Calu3 (cell line): Measurements from ENCODE around the gene SLC1A2. TPM values are rescaled to one million over a fixed set of nuclear protein-coding genes. Genes with fewer than 3 reads are reported as not detected.

Source experiments
- BruUV-seq: library from RNA; stranded (reverse); fragments of 400-500 nt; replicated peaks from 2 replicates; lab custom pipeline; 2021; lab: Mats Ljungman, UMichigan
- CTCF ChIA-PET: fragments of 300-600 bp; sonication (Branson Sonifier 250); formaldehyde crosslinking; loops from one replicate; lab custom pipeline; 2022; ENCODE audit warnings: antibody characterized with exemption; lab: Charles Lee
- DNase-seq: peaks from one replicate; pipeline ENCODE4 v3.0.0; 2022
- H3K27ac Mint-ChIP-seq: one replicate; pipeline ENCODE4 v1.8.0; 2022; ENCODE audit warnings: mixed read lengths; ENCODE audit not compliant: unreplicated experiment
- H3K27me3 Mint-ChIP-seq: one replicate; pipeline ENCODE4 v1.8.0; 2022; ENCODE audit warnings: mixed read lengths; ENCODE audit not compliant: unreplicated experiment
- H3K36me3 Mint-ChIP-seq: one replicate; pipeline ENCODE4 v1.8.0; 2022; ENCODE audit warnings: mild to moderate bottlenecking, moderate library complexity, mixed read lengths; ENCODE audit not compliant: insufficient read depth, unreplicated experiment
- H3K4me1 Mint-ChIP-seq: one replicate; pipeline ENCODE4 v1.8.0; 2022; ENCODE audit warnings: mild to moderate bottlenecking, low read depth, mixed read lengths; ENCODE audit not compliant: unreplicated experiment
- H3K4me3 Mint-ChIP-seq: one replicate; pipeline ENCODE4 v1.8.0; 2022; ENCODE audit warnings: mild to moderate bottlenecking, low read depth, moderate library complexity, mixed read lengths; ENCODE audit not compliant: unreplicated experiment
- H3K9me3 Mint-ChIP-seq: one replicate; pipeline ENCODE4 v1.8.0; 2022; ENCODE audit warnings: low read depth, mixed read lengths; ENCODE audit not compliant: unreplicated experiment
- CTCF ChIP-seq: fragments of 200-600 bp; IDR thresholded peaks from one replicate; pipeline ENCODE4 v1.8.0; 2022; ENCODE audit warnings: antibody characterized with exemption; ENCODE audit not compliant: unreplicated experiment
- intact Hi-C: fragments of 100-400 bp; cut with micrococcal nuclease; formaldehyde crosslinking; loops from one replicate; pipeline ENCODE4 v1.10.0; 2022; ENCODE audit not compliant: unreplicated experiment
- total RNA-seq: library from RNA; stranded (reverse); gene quantifications from 2 replicates; pipeline ENCODE4 v1.2.3, GENCODE V29; 2022

Gene SLC1A2
- total RNA-seq, 1 experiment from 2014 or later, result 0.40 TPM

DNA sequence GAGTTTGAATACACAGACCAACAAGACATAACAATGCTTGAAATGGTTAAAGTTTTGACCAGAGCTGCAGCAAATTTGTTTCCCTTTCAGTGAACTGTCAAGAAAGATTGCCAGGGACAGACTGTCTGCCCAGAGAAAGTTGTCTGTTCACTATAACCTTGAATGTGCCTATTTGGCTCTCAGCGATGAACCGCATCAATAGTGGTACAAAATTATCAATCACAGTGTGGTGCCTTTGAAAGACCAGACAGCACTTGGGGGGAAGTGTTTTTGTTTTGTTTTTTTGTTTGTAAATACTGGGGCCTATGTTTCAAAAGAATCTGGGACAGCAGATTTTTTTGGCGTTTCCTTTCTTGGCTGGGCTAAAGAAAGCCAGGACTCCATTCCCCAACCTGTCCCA, 157.3 kb downstream of the SLC1A2 start:
- H3K27ac Mint-ChIP-seq, result no peak overlapping the region
- no peak overlapping the region for H3K4me3 Mint-ChIP-seq
- DNase-seq, result no peak
- no peak for TF ChIP-seq CTCF
- intact Hi-C loops, result no loop called here
- no peaks in the 10 kb centered on the region for H3K27me3 Mint-ChIP-seq
- BruUV-seq, result no TSS peak
- peaks cover 8% of the 10 kb centered on the region for H3K4me1 Mint-ChIP-seq
- CTCF ChIA-PET, result interaction anchor here (0.9 kb wide), 1 partner anchor 112 kb away, joined by 3 read pairs; no protein-coding TSS in a partner anchor
- H3K36me3 Mint-ChIP-seq, result no peaks in the 10 kb centered on the region
- H3K9me3 Mint-ChIP-seq, result no peaks in the 10 kb centered on the region

DNA sequence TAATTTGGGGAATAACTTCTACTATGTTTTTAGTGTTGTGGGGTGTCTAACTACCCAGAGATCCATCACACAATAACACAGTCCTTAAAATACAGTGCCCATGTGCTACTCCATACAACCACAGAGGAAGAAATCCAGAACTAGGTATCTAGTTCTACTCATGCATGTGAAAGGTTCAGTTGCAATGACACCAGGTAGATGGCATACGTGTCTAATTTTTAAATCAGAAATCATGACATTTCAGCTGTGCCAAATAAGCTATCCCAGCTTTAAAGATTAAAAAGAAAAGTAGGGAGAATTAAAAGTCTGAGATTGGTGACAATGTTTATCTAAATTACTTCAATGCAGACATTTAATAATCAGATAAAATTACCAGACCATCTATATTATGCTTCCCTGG, 158.2 kb downstream of the SLC1A2 start:
- no peaks in the 10 kb centered on the region for H3K9me3 Mint-ChIP-seq
- H3K36me3 Mint-ChIP-seq, result no peaks in the 10 kb centered on the region
- DNase-seq, result no peak
- intact Hi-C loops, result loop anchor here (1.0 kb wide), 1 partner anchor 131 kb away; no protein-coding TSS in a partner anchor
- H3K4me3 Mint-ChIP-seq, result no peak overlapping the region
- no peaks in the 10 kb centered on the region for H3K27me3 Mint-ChIP-seq
- TF ChIP-seq CTCF, result no peak
- BruUV-seq, result no TSS peak
- H3K4me1 Mint-ChIP-seq, result peaks cover 8% of the 10 kb centered on the region
- no peak overlapping the region for H3K27ac Mint-ChIP-seq
- CTCF ChIA-PET, result interaction anchor here (0.9 to 1.7 kb wide), 4 partner anchors 103 to 151 kb away, joined by 3 to 7 read pairs (median 4); no protein-coding TSS in a partner anchor

DNA sequence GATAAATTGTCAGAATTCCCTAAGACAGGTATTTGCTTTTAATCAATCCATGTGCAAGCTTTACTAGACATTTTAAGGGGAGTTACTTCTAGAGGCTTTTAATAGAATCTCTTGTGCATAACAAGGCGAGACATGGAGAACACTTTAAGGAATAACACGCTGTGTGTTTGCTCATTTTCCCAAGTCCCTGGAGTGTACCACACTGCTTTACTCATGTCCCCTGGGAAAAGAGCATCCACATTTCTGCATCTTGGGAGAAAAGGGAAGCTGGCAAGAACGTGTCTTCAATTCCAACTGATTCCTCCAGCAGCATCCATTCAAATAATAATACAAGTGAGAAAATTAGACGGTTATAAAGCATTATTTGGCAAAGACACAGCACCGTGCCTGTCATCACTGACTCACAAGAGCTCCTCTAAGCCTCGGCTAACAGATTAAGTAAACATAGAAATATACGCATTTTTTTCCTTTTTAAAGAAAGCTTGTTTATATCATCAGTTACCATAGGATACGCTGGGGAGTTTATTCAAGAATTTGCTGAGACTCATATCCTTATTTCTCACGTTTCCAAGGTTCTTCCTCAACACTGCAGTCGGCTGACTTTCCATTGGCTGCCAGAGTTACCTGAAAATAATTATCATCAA, 158.9 kb downstream of the SLC1A2 start:
- Mint-ChIP-seq H3K36me3 (no peaks in the 10 kb centered on the region), H3K27ac (no peak overlapping the region), H3K9me3 (no peaks in the 10 kb centered on the region), H3K4me1 (peaks cover 8% of the 10 kb centered on the region), H3K27me3 (no peaks in the 10 kb centered on the region), H3K4me3 (no peak overlapping the region)
- CTCF ChIA-PET, result interaction anchor here (1.1 to 1.7 kb wide), 3 partner anchors 104 to 152 kb away, joined by 3 to 7 read pairs (median 4); no protein-coding TSS in a partner anchor
- BruUV-seq, result no TSS peak
- no peak for TF ChIP-seq CTCF
- intact Hi-C loops, result no loop called here
- no peak for DNase-seq

- Mint-ChIP-seq H3K36me3 (no peaks in the 10 kb centered on the region), H3K4me1 (peaks cover 8% of the 10 kb centered on the region), H3K27ac (no peak overlapping the region), H3K9me3 (no peaks in the 10 kb centered on the region), H3K27me3 (no peaks in the 10 kb centered on the region), H3K4me3 (no peak overlapping the region)
- CTCF ChIA-PET, result no interaction called here
- DNase-seq, result no peak
- intact Hi-C loops, result no loop called here
- no TSS peak for BruUV-seq
- no peak for TF ChIP-seq CTCF
These were observed 159.8 kb downstream of the SLC1A2 start for GRCh38 chr11:35259529-35259928.
